Eye (tissue), 1 donor: ENCODE measurements around the gene SLC12A1.

Source experiments
- DNase-seq: peaks from one replicate; pipeline ENCODE4 v3.0.0-alpha.2; 2015

SLC12A1 gene

GRCh38 chr15:48244921-48245320, 38.8 kb downstream of the SLC12A1 start:
- no peak for DNase-seq

- DNase-seq = no peak
These were observed 42.3 kb downstream of the SLC12A1 start for GRCh38 chr15:48248414-48248813.

- peak; percentile 85 for DNase-seq
These were observed 44.6 kb downstream of the SLC12A1 start for GRCh38 chr15:48250640-48251076.

GRCh38 chr15:48253172-48253571, 47.1 kb downstream of the SLC12A1 start:
- no peak for DNase-seq

GRCh38 chr15:48265135-48265534, 59.0 kb downstream of the SLC12A1 start:
- DNase-seq = no peak

GRCh38 chr15:48266024-48266689, 60.1 kb downstream of the SLC12A1 start:
- DNase-seq = no peak

GRCh38 chr15:48267766-48268165, 61.7 kb downstream of the SLC12A1 start:
- DNase-seq = no peak

- no peak for DNase-seq
These were observed 66.9 kb downstream of the SLC12A1 start for GRCh38 chr15:48273049-48273448.

- no peak for DNase-seq
These were observed 72.6 kb downstream of the SLC12A1 start for GRCh38 chr15:48278666-48279065.

GRCh38 chr15:48279608-48280007, 73.5 kb downstream of the SLC12A1 start:
- no peak for DNase-seq

- DNase-seq = no peak
These were observed 75.6 kb downstream of the SLC12A1 start for GRCh38 chr15:48281674-48282073.

- peak; percentile 31 for DNase-seq
These were observed 76.1 kb downstream of the SLC12A1 start for GRCh38 chr15:48282216-48282615.

GRCh38 chr15:48283396-48284145, 77.5 kb downstream of the SLC12A1 start:
- peak; percentile 64 for DNase-seq

- DNase-seq = peak; percentile 95
These were observed 79.5 kb downstream of the SLC12A1 start for GRCh38 chr15:48285329-48286214.

GRCh38 chr15:48289628-48290027, 83.5 kb downstream of the SLC12A1 start:
- no peak for DNase-seq

GRCh38 chr15:48292458-48292857, 86.4 kb downstream of the SLC12A1 start:
- no peak for DNase-seq

- DNase-seq = no peak
These were observed 91.6 kb downstream of the SLC12A1 start for GRCh38 chr15:48297668-48298067.

- no peak for DNase-seq
These were observed 92.8 kb downstream of the SLC12A1 start for GRCh38 chr15:48298914-48299313.

- DNase-seq = no peak
These were observed 93.9 kb downstream of the SLC12A1 start for GRCh38 chr15:48300038-48300437.

GRCh38 chr15:48304398-48304797, 98.3 kb downstream of the SLC12A1 start:
- DNase-seq = no peak

GRCh38 chr15:48306639-48307038, 100.5 kb downstream of the SLC12A1 start:
- no peak for DNase-seq

GRCh38 chr15:48307586-48307985, 101.5 kb downstream of the SLC12A1 start:
- no peak for DNase-seq

- no peak for DNase-seq
These were observed 103.6 kb downstream of the SLC12A1 start for GRCh38 chr15:48309740-48310139.
